ENCODE results near the gene STAU1. TPM values are rescaled to one million over a fixed set of nuclear protein-coding genes. Genes with fewer than 3 reads are reported as not detected.
"Not testable (repeated sequence)": the region's sequence is repeated elsewhere in the genome, so short reads cannot be mapped to it uniquely, and the experiment has no call there.

STAU1 gene
- total RNA-seq, 1 donor from 2014 or later = 59.3 TPM

DNA sequence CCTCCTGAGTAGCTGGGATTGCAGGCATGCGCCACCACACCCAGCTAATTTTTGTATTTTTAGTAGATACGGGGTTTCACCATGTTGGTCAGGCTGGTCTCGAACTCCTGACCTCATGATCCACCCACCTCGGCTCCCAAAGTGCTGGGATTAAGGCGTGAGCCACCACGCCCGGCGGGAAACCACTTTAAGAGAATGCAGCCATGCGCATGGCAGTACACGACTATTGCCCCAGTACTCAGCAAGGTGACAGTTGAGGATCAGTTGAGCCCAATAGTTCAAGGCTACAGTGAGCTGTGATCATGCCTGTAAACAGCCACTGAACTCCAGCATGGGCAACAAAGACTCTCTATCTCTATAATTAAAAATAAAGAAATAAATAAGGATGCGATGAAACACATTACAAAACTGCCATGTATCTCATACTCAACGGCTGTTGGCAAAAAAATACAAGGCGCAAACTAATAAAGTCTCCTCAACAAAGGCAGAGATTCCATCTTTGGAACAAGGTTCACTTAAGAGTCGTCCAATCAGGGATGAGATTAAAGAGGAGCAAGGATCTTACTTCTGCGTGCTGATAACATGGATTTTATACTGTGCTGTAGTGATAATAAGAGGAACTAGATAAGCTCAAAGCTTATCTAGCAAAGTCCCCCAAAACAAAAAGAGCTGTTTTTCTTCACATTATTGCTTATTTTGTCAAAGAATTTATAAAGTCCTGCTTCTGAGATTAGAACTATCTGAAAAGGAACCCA, 51.1 kb downstream of the STAU1 start:
- intact Hi-C loops (cut with DNase I) = no loop called here
- Histone ChIP-seq H3K4me1 (peaks cover 0 to 6% of the 10 kb centered on the region in 2 donors), H3K27me3 (no peaks in the 10 kb centered on the region), H3K27ac (no peak overlapping the region), H3K36me3 (peaks cover 7 to 13% of the 10 kb centered on the region in 2 donors), H3K9me3 (no peaks in the 10 kb centered on the region), H3K4me3 (no peak overlapping the region)
- TF ChIP-seq, protein P1, sequence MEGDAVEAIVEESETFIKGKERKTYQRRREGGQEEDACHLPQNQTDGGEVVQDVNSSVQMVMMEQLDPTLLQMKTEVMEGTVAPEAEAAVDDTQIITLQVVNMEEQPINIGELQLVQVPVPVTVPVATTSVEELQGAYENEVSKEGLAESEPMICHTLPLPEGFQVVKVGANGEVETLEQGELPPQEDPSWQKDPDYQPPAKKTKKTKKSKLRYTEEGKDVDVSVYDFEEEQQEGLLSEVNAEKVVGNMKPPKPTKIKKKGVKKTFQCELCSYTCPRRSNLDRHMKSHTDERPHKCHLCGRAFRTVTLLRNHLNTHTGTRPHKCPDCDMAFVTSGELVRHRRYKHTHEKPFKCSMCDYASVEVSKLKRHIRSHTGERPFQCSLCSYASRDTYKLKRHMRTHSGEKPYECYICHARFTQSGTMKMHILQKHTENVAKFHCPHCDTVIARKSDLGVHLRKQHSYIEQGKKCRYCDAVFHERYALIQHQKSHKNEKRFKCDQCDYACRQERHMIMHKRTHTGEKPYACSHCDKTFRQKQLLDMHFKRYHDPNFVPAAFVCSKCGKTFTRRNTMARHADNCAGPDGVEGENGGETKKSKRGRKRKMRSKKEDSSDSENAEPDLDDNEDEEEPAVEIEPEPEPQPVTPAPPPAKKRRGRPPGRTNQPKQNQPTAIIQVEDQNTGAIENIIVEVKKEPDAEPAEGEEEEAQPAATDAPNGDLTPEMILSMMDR (IDR thresholded peaks at IDR 0.05) = no peak
- DNase-seq (ENCODE audit: low spot score in 2 of 2) = no peak

DNA sequence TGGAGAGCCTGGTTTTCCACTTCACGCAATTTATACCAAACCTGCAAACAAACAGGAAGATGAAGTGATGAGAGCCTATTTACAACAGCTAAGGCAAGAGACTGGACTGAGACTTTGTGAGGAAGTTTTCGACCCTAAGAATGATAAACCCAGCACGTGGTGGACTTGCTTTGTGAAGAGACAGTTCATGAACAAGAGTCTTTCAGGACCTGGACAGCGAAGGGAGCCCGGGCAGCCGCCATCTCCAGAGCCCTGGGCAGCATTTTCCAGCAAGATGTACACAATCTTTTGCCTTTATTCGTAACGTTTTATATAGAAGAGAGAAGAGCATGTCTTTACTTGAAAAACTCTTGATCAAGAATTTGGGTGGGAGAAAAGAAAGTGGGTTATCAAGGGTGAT, 53.3 kb downstream of the STAU1 start:
- intact Hi-C loops (cut with DNase I); DNase-seq (ENCODE audit: low spot score in 2 of 2); H3K9me3 ChIP-seq; H3K27ac ChIP-seq; H3K4me3 ChIP-seq; H3K27me3 ChIP-seq; H3K4me1 ChIP-seq: not testable (repeated sequence)
- peaks cover 7 to 21% of the 10 kb centered on the region in 2 donors for H3K36me3 ChIP-seq

DNA sequence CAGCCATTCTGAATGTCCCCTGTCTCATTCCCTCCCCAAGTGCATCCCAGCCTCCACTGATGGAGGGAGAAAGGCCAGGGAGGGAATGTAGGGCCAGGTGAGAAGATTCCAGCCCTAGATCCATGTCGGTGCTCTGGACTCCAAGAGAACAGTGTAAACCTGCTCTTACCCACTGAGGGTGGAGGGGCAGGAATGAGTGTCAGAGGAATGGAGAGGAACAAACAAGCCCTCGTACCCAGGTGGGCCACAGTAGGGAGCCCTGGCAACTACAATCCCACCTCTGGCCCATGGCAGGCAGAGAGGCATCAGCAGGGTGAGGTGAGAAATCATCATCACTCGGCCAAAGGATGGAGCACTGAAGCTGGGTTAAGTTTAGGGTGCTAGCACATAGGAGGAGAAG, 54.6 kb downstream of the STAU1 start:
- DNase-seq (ENCODE audit: low spot score in 2 of 2) = no peak
- no peaks in the 10 kb centered on the region for H3K27me3 ChIP-seq
- intact Hi-C loops (cut with DNase I) = loop anchor here (1.0 kb wide), 2 partner anchors 55 to 84 kb away; partner anchors contain the start of gene STAU1
- TF ChIP-seq, protein P1 (IDR thresholded peaks at IDR 0.05) = no peak
- peaks cover 7 to 15% of the 10 kb centered on the region in 2 donors for H3K36me3 ChIP-seq
- no peaks in the 10 kb centered on the region for H3K9me3 ChIP-seq
- peak overlapping the region in 1 of 2 donors; percentile 17 for H3K27ac ChIP-seq
- H3K4me1 ChIP-seq = peaks cover 0 to 3% of the 10 kb centered on the region in 2 donors
- no peak overlapping the region for H3K4me3 ChIP-seq

DNA sequence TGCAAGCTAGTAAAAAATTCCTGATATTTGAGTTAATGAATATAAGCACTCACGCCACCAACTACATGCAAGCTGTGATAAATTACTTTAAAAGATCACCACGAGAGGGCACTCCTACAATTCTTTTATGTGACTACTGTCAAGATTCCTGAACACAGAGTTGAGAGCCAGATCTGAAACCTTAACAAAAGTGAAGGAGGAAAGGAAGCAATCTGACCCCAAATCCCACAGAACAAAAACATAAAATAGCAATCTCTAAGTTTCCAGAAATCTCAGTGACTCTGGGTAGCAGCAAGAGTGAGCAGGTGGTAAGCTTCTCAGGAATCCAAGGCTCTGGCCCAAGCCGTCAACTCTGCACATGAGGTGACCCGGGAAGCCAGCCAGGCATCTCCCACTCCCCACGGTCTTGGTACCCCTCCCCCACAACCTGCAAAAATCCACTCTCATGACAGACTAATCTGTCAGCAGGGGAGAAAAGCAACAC, 55.1 kb downstream of the STAU1 start:
- intact Hi-C loops (cut with DNase I) = loop anchor here (1.0 kb wide), 2 partner anchors 55 to 84 kb away; partner anchors contain the start of gene STAU1
- Histone ChIP-seq H3K4me3 (no peak overlapping the region), H3K36me3 (peaks cover 7 to 15% of the 10 kb centered on the region in 2 donors), H3K27ac (peak overlapping the region in 1 of 2 donors; percentile 17), H3K4me1 (peaks cover 0 to 3% of the 10 kb centered on the region in 2 donors), H3K9me3 (no peaks in the 10 kb centered on the region), H3K27me3 (no peaks in the 10 kb centered on the region)
- DNase-seq (ENCODE audit: low spot score in 2 of 2) = no peak
- TF ChIP-seq, protein P1 (IDR thresholded peaks at IDR 0.05) = peak; percentile 41 to 68 (median 56)

DNA sequence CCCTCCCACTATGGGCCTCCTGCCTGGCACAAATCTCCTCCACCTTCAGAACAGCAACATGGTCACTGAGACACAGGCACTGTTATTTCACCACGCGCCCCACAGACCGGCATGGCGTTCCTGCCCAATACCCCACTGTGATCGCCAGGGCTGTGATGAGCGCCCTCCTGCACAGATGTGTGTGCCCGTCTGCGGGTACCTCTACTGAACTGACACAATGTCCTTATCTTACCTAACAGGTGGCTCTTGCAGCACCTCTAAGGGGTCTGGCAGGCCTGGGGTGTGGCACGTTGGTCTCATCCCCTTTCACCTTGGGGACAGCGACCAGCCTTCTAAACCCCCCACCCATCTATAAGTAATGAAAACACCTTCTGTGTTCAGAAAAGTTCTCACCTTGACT, 64.2 kb downstream of the STAU1 start:
- no peak for DNase-seq (ENCODE audit: low spot score in 2 of 2)
- no peaks in the 10 kb centered on the region for H3K4me1 ChIP-seq
- no peaks in the 10 kb centered on the region for H3K27me3 ChIP-seq
- no peaks in the 10 kb centered on the region for H3K9me3 ChIP-seq
- H3K4me3 ChIP-seq = no peak overlapping the region
- H3K36me3 ChIP-seq = peaks cover 45 to 62% of the 10 kb centered on the region in 2 donors
- TF ChIP-seq, protein P1 (IDR thresholded peaks at IDR 0.05) = no peak
- H3K27ac ChIP-seq = no peak overlapping the region
- intact Hi-C loops (cut with DNase I) = no loop called here

DNA sequence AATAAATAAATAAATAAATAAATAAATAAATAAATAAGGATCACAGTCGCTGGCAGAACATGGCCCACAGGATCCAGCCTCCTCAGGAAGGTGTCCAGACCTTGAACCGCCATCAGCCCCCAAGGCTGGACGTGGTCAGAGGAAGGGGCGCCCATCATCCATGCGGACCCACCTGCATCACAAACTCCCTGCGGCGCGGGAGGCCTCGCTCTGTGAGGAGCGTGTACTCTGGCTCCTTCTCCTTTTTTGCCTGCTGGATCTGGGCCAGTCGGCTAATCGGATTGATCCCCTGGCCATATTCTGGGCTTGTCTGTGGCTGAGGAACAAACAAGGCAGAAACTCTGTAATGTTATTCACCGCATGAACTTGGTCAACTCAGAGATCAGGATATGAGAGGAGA, 65.2 kb downstream of the STAU1 start:
- TF ChIP-seq, protein P1 (IDR thresholded peaks at IDR 0.05) = no peak
- intact Hi-C loops (cut with DNase I) = no loop called here
- Histone ChIP-seq H3K4me3 (no peak overlapping the region), H3K27me3 (no peaks in the 10 kb centered on the region), H3K9me3 (no peaks in the 10 kb centered on the region), H3K27ac (no peak overlapping the region), H3K4me1 (no peaks in the 10 kb centered on the region), H3K36me3 (peaks cover 55 to 73% of the 10 kb centered on the region in 2 donors)
- no peak for DNase-seq (ENCODE audit: low spot score in 2 of 2)

Measured in ascending aorta (tissue), 2 donors.